ENCODE measurements around the gene ZFAND3.

The ZFAND3 gene

GRCh38 chr6:38154731-38155130, 335.2 kb downstream of the ZFAND3 start:
- no peak for DNase-seq (ENCODE audit: low spot score)

- no peak for DNase-seq (ENCODE audit: low spot score)
These were observed 335.6 kb downstream of the ZFAND3 start for GRCh38 chr6:38155144-38155543.

GRCh38 chr6:38155621-38156204, 336.2 kb downstream of the ZFAND3 start:
- no peak for DNase-seq (ENCODE audit: low spot score)

- no peak for DNase-seq (ENCODE audit: low spot score)
These were observed 337.5 kb downstream of the ZFAND3 start for GRCh38 chr6:38156818-38157565.

- no peak for DNase-seq (ENCODE audit: low spot score)
These were observed 338.4 kb downstream of the ZFAND3 start for GRCh38 chr6:38157905-38158304.

- DNase-seq (ENCODE audit: low spot score), result no peak
These were observed 339.3 kb downstream of the ZFAND3 start for GRCh38 chr6:38158762-38159350.

GRCh38 chr6:38159596-38159995, 340.1 kb downstream of the ZFAND3 start:
- no peak for DNase-seq (ENCODE audit: low spot score)

- no peak for DNase-seq (ENCODE audit: low spot score)
These were observed 341.3 kb downstream of the ZFAND3 start for GRCh38 chr6:38160831-38161230.

GRCh38 chr6:38161331-38161730, 341.8 kb downstream of the ZFAND3 start:
- DNase-seq (ENCODE audit: low spot score), result no peak

- DNase-seq (ENCODE audit: low spot score), result no peak
These were observed 342.4 kb downstream of the ZFAND3 start for GRCh38 chr6:38161754-38162492.

GRCh38 chr6:38162493-38163185, 343.1 kb downstream of the ZFAND3 start:
- DNase-seq (ENCODE audit: low spot score), result no peak

GRCh38 chr6:38163186-38164130, 343.9 kb downstream of the ZFAND3 start:
- DNase-seq (ENCODE audit: low spot score), result no peak

GRCh38 chr6:38164131-38164481, 344.6 kb downstream of the ZFAND3 start:
- no peak for DNase-seq (ENCODE audit: low spot score)

- DNase-seq (ENCODE audit: low spot score), result no peak
These were observed 345.2 kb downstream of the ZFAND3 start for GRCh38 chr6:38164671-38165108.

- DNase-seq (ENCODE audit: low spot score), result no peak
These were observed 347.1 kb downstream of the ZFAND3 start for GRCh38 chr6:38166411-38167240.

GRCh38 chr6:38167598-38167997, 348.1 kb downstream of the ZFAND3 start:
- DNase-seq (ENCODE audit: low spot score), result no peak

GRCh38 chr6:38168126-38168525, 348.6 kb downstream of the ZFAND3 start:
- no peak for DNase-seq (ENCODE audit: low spot score)

GRCh38 chr6:38168699-38169098, 349.2 kb downstream of the ZFAND3 start:
- DNase-seq (ENCODE audit: low spot score), result no peak

- no peak for DNase-seq (ENCODE audit: low spot score)
These were observed 349.9 kb downstream of the ZFAND3 start for GRCh38 chr6:38169221-38169976.
